ENCODE data around the gene PRKCD.

Gene PRKCD

DNA sequence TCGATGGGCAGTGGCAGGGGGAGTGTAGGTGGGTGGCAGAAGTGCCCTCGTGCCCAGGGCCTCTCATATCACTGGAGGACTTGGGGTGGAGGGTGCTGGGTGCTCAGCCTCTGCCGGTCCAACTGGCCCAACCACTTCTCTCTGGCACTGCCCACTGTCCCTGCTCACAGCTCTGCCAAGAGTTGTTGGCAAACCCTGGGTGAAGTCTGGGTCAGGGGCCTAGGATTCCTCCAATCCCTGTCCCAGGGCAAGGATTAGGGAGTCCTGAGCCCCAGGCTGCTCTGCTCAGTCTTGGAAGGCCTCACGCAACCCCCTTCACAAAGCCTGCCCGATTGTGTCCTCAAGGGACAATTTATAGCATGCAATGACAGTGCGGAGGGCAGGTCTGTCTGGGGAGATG is 5.2 kb upstream of the PRKCD start:
- no peak for DNase-seq (ENCODE audit: low spot score)

- peak; percentile 39 for DNase-seq (ENCODE audit: low spot score)
These were observed 4.6 kb upstream of the PRKCD start for GRCh38 chr3:53156368-53156834.

GRCh38 chr3:53157974-53158580 is 2.9 kb upstream of the PRKCD start:
- no peak for DNase-seq (ENCODE audit: low spot score)

DNA sequence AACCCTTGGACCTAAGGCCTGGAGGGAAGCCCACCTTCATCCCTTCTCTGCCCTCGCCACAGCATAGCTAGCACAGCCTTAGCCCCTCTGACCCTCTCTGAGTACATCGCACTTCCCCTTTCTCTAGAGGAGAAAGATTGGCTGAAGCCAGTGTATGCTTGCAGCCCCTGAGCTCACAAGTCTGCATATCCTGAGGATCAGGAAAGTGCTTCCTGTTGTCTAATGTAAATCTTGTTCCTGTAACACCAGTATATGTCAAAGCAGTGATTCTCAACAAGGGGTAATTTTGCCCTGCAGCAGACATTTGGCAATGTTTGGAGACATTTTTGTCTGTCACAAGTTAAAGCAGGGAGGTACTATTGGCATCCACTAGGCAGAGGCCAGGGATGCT is 2.2 kb upstream of the PRKCD start:
- no peak for DNase-seq (ENCODE audit: low spot score)

DNA sequence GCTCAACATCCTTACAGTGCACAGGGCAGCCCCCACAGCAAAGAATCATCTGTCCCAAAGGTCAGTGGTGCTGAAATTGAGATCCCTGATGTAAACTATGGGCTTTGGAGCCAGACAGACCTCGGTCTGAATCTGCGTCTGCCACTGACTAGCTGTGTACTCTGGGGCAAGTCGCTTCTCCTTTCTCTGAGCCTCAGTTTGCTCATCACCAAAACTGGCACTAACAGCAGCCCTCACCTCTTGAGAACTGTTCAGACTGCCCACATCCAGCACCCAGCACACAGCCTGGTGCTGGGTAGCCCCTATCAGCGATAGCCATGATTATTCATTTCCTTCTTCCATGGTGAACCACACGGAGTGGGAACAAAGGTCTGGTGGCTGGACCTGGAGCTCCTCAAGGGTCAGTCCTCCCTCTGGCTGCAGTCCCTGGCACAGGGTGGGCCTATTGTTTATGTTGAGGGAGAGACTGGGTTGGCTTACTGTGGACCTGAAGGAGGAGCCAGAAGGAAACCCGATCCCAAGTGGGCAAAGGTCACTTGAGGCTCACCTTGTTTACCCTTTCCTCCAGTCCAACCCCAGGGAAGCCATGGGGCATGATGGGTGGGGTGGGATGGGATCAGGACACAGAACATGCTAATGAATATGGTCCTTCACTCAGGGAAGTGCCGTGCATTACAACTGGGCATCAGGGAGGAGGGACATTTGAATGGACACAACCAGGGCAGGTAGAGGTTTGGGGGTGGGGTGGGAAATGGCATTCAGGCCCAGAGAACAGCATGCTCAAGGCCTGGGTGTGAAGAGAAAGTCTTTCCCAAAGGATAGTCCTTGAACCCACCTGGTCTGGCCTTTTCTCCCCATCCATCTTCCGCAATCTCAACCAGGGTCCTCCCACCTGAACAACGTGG is 1.6 kb upstream of the PRKCD start:
- DNase-seq (ENCODE audit: low spot score) = no peak

- no peak for DNase-seq (ENCODE audit: low spot score)
These were observed 849 bp upstream of the PRKCD start for GRCh38 chr3:53160061-53160659.

DNA sequence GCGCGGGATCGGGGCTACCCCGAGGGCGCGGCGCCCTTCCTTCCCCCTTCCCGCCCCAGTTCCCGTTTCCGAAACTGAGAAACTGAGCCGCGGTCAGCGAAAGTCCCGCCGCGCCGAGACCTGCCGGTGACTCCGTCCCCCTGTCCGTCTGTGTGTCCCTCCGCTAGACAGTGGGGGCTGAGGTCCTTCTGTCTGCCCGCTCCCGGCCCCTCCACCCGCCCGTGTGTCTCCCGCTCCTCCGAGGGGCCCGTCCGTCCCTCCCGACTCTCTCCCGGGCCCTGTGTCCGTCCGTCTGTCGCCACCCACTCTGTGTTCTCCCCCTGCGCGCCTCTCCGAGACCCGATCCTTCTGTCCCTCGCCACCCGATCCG is 426 bp downstream of the PRKCD start:
- DNase-seq (ENCODE audit: low spot score) = peak; percentile 67

DNA sequence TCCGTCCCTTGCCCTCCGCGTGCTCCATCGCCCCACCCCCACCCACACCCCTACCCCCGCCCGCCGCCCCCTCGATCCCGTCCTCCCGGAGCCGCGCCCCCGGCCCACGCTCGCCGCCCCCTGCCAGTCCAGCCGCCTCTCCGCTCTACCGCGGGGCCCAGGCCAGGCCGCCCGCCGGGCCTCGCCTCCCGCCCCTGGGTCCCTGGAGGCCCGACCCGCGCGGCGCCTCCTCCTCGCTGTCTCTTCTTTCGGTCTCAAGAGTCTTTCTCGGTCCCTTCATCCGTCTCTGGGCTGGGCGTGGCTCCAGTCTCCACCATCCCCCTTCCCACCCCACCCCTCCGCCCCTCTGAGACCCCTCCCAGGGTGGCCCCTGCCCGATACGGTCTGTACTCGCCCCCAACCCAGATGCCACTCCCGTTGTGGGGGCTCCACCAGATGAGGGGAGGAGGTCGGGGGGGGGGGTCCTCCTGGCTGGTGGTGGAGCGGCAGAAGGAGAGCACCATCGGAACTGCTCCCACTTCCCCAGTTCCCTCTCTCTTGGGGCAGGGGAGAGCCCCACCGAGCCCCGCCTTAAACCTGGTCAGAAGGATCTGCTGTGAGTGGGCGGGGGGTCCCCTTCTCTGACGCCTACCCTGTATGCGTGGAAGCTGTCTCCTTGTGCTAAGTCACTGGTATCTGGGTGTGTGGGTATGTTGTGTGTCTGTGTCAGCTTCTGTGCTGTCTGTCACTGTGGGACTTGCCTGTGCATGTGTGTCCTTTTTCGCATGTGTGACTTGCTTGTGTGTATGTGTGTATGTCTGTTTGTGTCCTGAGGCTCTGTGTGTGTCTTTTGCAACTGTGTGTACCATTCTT is 1.0 kb downstream of the PRKCD start:
- DNase-seq (ENCODE audit: low spot score) = peak; percentile 79

GRCh38 chr3:53162672-53163443 is 1.8 kb downstream of the PRKCD start:
- no peak for DNase-seq (ENCODE audit: low spot score)

DNA sequence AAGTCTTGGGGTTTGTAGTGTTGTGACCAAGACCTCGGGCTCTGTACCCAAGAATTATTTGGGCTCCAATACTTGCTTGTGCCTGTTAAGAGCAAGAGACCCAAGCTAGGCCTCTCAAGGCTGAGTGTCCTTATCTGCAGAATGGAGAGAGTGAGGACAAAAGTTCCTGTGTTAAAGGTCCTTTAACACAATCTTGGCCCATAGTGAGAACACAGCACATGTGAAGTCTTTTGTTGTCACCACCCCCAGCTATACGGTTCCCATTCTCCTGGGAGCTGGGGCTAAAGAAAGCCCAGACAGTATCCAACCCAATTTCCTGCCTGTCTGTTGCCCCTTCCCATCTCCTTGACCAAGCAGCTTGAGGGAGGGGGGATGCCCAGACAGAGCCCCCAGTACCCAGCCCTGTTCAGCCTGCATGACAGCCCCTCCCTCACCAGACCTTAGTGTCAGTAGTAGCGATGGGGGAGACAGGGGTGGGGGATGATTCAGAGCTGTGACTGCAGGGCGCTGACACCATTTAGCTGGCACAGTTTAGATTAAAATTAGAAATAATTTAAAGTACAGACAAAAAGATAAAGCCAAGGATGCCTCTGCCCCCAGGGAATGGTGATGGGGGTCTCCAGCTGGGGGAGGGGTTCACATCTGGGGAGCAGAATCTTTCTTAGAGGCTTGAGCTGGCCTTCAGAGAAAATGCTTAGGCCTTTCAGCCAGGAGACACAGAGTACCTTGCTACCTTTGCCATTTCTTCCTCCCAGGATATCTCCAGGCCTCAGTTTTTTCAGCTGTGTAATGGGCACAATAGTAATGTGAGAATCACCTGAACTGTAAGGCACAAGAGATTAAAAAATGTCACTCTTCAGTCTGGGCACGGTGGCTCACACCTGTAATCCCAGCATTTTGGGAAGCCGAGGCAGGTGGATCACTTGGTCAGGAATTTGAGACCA is 2.7 kb downstream of the PRKCD start:
- DNase-seq (ENCODE audit: low spot score) = no peak

DNA sequence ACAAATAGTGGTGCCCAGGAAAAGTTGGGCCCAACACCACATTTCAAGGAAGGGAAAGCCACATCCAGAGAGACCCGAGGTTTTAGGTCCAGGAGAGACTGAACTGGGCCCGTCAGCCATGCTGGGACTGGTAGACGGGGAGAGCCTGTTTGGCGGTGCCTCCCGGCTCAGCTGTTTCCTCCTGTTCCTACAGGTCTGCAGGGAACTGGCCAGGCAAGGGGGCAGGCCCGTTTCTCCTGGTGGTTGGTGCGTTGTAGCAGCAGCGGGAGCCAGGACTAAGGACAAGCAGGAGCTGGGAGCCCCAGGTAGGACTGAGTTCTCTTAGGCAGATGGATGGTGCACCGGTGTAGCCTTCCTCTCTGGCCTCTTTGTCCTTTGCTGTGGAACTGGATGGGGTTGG is 3.9 kb downstream of the PRKCD start:
- no peak for DNase-seq (ENCODE audit: low spot score)

DNA sequence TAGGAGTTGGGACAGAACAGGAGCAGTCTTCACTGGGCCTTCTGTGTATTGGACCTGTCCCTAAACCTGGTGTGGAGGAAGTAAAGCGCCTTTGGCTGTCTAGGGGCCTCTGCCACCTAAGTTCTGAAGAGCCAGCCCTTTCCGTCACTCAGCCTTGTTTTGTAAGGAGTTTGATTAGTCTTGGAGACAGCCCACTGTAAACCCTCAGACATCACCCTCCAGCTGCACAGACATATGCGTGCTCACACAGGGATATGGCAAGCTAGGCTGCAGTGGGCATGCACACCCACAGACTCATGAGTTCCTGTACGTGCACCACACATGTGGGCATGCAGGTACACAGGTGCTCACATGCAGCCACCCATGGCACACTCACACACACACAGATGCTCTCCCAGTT is 5.2 kb downstream of the PRKCD start:
- DNase-seq (ENCODE audit: low spot score) = no peak

DNA sequence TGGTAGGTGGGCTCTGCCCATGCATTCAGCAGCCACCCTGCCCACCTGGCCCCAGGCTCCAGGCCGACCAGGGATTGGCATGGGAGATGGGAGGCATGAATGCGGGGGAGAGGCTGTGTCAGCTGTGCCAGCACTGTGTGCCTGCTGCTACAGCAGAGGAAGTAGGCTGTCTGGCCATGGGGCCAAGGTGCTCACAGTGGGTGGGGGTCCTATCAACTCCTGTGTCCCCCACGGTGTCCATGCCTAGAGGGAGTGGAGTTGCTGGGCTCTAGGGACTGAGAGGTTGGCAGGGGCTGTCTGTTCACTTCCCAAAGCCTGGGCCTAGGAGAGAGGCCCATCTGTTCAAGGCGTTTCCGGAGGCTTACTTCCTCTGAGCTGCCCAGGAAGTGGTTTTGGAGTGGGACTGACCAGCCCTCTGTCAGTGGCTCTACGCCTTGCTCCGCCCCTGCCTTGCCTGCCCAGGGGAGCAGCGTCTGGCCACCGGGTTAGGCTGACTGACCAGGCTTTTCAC is 5.8 kb downstream of the PRKCD start:
- DNase-seq (ENCODE audit: low spot score) = peak; percentile 86

GRCh38 chr3:53167418-53168174 is 6.6 kb downstream of the PRKCD start:
- no peak for DNase-seq (ENCODE audit: low spot score)

DNA sequence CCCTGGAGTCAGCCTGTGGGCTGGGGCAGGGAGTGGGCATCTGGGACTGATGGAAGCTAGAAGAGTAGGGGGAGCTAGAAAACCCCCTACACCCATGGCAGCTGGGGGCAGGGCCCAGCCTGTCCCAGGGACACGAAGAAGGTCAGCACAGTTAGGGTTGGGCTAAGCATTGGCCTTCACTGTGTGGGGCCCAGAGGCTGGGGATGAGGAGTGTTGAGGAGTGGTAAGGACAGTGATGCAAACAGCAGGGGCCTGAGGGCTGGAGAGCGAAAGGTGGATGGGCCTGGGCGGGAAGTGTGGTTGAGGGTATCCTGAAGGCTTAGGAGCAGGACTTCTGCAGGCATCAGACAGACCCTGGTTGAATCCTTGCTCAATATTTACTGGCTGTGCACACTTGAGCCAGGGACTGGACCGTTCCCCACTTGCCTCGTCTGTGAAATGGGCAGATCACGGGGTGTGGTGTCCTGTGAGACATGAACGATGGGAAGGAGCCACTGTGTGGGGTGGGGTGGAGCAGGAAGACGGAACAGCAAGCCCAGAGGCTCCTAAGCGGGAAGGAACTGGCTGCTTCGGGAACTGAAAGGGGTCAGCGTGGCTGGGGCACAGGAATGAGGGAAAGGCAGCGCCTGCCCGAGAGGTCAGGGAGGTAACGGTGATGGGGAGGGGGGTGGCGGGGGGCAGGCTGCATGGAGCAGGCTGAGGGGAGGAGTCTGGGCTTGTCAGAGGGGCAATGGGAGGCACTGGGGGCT is 7.3 kb downstream of the PRKCD start:
- no peak for DNase-seq (ENCODE audit: low spot score)

DNA sequence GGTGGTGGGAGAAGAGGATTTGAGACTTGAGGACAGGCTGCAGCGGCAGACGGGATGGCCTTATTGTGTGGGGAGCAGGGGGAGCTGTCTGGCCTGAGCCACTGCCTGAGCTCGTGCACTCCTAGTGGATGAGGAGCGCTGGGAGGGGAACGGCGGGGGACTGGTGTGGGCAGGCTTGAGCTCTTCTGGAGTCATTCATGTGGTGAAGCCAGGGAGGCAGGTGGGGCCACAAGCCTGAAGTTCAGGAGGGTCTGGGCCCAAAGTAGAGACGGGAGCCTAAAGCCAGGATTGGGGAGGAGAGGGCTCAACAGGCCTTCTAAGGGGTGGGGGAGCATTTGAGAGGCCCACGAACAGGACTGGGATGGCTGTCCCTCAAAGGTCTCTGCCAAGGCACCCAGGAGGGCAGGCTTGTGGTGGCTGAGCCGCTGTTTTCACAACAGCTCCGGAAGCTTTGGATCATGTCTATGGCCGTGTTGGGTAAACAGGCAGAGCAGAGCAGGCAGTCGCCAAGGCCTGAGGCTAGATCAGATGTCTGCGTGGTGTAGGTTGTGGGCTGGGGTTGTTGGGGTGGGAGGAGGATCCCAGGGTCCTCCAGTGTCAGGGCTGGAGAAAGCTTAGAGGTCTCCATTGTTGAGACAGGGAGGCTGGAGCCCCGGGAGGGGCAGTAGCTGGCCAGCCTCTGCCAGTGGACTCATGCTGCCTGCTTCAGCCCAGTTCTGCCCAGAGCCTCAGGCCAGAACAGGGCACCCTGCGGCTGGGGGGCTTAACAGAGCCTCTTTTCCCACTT is 8.2 kb downstream of the PRKCD start:
- no peak for DNase-seq (ENCODE audit: low spot score)

GRCh38 chr3:53169832-53170324 is 8.9 kb downstream of the PRKCD start:
- no peak for DNase-seq (ENCODE audit: low spot score)
